Measurements from ENCODE around the gene PRKAR1A.
A peak's percentile ranks its signal among the peaks of the same experiment; 100 is the strongest.

GRCh38 chr17:68592682-68593641 lies 80.7 kb downstream of the PRKAR1A start:
- TF ChIP-seq POLR2A (IDR thresholded peaks at IDR 0.05) (no peak), POLR2AphosphoS5 (IDR thresholded peaks at IDR 0.05) (peak in 1 of 3 donors; percentile 50)
- TF ChIP-seq, protein P1, sequence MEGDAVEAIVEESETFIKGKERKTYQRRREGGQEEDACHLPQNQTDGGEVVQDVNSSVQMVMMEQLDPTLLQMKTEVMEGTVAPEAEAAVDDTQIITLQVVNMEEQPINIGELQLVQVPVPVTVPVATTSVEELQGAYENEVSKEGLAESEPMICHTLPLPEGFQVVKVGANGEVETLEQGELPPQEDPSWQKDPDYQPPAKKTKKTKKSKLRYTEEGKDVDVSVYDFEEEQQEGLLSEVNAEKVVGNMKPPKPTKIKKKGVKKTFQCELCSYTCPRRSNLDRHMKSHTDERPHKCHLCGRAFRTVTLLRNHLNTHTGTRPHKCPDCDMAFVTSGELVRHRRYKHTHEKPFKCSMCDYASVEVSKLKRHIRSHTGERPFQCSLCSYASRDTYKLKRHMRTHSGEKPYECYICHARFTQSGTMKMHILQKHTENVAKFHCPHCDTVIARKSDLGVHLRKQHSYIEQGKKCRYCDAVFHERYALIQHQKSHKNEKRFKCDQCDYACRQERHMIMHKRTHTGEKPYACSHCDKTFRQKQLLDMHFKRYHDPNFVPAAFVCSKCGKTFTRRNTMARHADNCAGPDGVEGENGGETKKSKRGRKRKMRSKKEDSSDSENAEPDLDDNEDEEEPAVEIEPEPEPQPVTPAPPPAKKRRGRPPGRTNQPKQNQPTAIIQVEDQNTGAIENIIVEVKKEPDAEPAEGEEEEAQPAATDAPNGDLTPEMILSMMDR (IDR thresholded peaks at IDR 0.05): no peak

All from breast epithelium (tissue), 3 donors.